Astrocyte (in vitro differentiated cells and primary cell): ENCODE data around the gene PACRG. TPM values are rescaled to one million over a fixed set of nuclear protein-coding genes. Genes with fewer than 3 reads are reported as not detected.

Source experiments
- DNase-seq: peaks from one replicate; pipeline ENCODE4 v3.0.0-alpha.2; 2010; ENCODE audit warnings: low read depth
- FAIRE-seq: peaks from 2 replicates; lab custom pipeline; 2011; peaks lifted over from hg19 to GRCh38; lab: Jason Lieb, UNC
- H2AFZ ChIP-seq: 2 replicates; pipeline ENCODE4 v1.6.0; 2012; ENCODE audit warnings: low read depth, low read length, inconsistent platforms
- H3K27ac ChIP-seq: 2 replicates; pipeline ENCODE4 v1.5.1; 2011; ENCODE audit warnings: low read depth, low read length, inconsistent platforms
- H3K27me3 ChIP-seq: 2 replicates; pipeline ENCODE4 v1.6.0; 2011; ENCODE audit warnings: low read length, inconsistent platforms; ENCODE audit not compliant: insufficient read depth
- H3K36me3 ChIP-seq: 2 replicates; pipeline ENCODE4 v1.5.1; 2011; ENCODE audit warnings: low read length, inconsistent platforms; ENCODE audit not compliant: insufficient read depth
- H3K4me1 ChIP-seq: 2 replicates; pipeline ENCODE4 v1.5.1; 2011; ENCODE audit warnings: low read length, inconsistent platforms; ENCODE audit not compliant: insufficient read depth
- H3K4me2 ChIP-seq: 2 replicates; pipeline ENCODE4 v1.6.0; 2012; ENCODE audit warnings: low read length, inconsistent platforms
- H3K4me3 ChIP-seq: 2 replicates; pipeline ENCODE4 v1.5.1; 2011; ENCODE audit warnings: low read depth, mild to moderate bottlenecking, low read length, inconsistent platforms; ENCODE audit not compliant: insufficient read depth
- H3K79me2 ChIP-seq: 2 replicates; pipeline ENCODE4 v1.6.0; 2012; ENCODE audit warnings: mild to moderate bottlenecking, low read length, inconsistent platforms; ENCODE audit not compliant: insufficient read depth
- H3K9ac ChIP-seq: 2 replicates; pipeline ENCODE4 v1.6.0; 2012; ENCODE audit warnings: mild to moderate bottlenecking, low read length, inconsistent platforms
- H3K9me3 ChIP-seq: 2 replicates; pipeline ENCODE4 v1.5.1; 2012; ENCODE audit warnings: low read depth, mild to moderate bottlenecking, low read length, inconsistent platforms; ENCODE audit not compliant: insufficient read depth
- H4K20me1 ChIP-seq: 2 replicates; pipeline ENCODE4 v1.6.0; 2012; ENCODE audit warnings: low read length, inconsistent platforms; ENCODE audit not compliant: insufficient read depth
- H3K27ac Mint-ChIP-seq: one replicate; pipeline ENCODE4 v1.8.0; 2021; ENCODE audit warnings: mild to moderate bottlenecking, mixed read lengths; ENCODE audit not compliant: unreplicated experiment
- H3K27me3 Mint-ChIP-seq: one replicate; pipeline ENCODE4 v1.8.0; 2021; ENCODE audit warnings: low read depth, mixed read lengths; ENCODE audit not compliant: unreplicated experiment
- H3K36me3 Mint-ChIP-seq: one replicate; pipeline ENCODE4 v1.8.0; 2021; ENCODE audit warnings: low read depth, mixed read lengths; ENCODE audit not compliant: unreplicated experiment
- H3K4me1 Mint-ChIP-seq: one replicate; pipeline ENCODE4 v1.8.0; 2021; ENCODE audit warnings: low read depth, mixed read lengths; ENCODE audit not compliant: unreplicated experiment
- H3K4me3 Mint-ChIP-seq: one replicate; pipeline ENCODE4 v1.8.0; 2021; ENCODE audit warnings: mild to moderate bottlenecking, moderate library complexity, mixed read lengths; ENCODE audit not compliant: unreplicated experiment
- H3K9me3 Mint-ChIP-seq: one replicate; pipeline ENCODE4 v1.8.0; 2021; ENCODE audit warnings: mild to moderate bottlenecking, mixed read lengths; ENCODE audit not compliant: unreplicated experiment
- EZH2 ChIP-seq: IDR thresholded peaks from 2 replicates; pipeline ENCODE4 v1.6.1; 2012; ENCODE audit warnings: mild to moderate bottlenecking, low read length, inconsistent platforms; ENCODE audit not compliant: insufficient read depth
- total RNA-seq: library from RNA; stranded (reverse); gene quantifications from 2 replicates; pipeline ENCODE4 v1.2.1, GENCODE V29; 2021
- TF ChIP-seq, protein P1 (sequence below): IDR thresholded peaks from 2 replicates; pipeline ENCODE4 v1.5.1; 2011; ENCODE audit warnings: low read depth, mild to moderate bottlenecking, inconsistent platforms, low read length, moderate library complexity; ENCODE audit not compliant: insufficient read depth

The PACRG gene
- total RNA-seq, 1 donor from 2014 or later = not detected

DNA sequence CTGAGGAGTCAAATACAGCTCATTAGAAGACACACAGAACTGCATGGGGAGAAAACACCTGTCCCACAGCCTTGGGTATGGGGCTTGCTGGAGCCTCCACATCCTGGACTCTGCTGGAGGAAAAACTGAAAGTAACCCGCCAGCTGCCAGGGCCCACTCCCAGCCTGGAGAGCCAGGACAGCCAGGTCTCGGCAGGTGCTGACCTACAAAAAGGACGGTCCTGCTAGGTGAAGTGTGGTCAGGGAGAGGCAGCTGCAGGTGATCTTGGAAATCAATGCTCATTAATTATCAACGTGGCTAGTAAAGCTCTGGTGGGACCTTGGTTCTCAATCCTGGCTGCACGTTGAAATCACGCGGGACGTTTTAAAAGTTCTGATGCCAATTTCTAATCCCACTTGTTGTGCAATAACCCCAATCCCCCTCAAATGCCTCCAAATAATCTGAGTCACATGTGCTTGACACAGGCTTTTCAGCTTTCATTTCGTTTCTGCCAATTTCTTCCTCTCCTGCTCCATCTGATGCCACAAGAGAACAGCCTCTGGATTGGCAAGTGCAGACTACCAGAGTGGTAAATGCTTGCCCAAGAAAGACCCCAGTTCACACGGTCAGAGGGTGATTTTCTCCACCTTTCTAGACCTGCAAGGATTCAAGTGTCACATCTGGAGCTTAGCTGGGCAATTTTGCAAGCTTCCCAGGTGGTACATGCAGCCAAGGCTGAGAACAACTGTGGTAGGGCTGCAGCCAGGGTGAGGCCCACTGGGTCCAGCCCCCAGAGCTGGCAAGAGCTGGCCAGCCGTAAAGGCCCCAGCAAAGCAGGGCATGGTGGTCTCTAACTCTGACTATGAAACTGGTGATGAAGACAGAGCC is 434.5 kb downstream of the PACRG start:
- Histone ChIP-seq H3K79me2 (no peaks in the 10 kb centered on the region), H3K27ac (no peak overlapping the region), H3K9ac (no peak overlapping the region), H3K4me2 (no peak overlapping the region), H3K4me1 (no peaks in the 10 kb centered on the region), H3K9me3 (no peaks in the 10 kb centered on the region), H3K4me3 (no peak overlapping the region), H3K36me3 (no peaks in the 10 kb centered on the region), H4K20me1 (no peaks in the 10 kb centered on the region), H2AFZ (no peak overlapping the region), H3K27me3 (no peaks in the 10 kb centered on the region)
- Mint-ChIP-seq H3K4me3 (no peak overlapping the region), H3K27me3 (no peaks in the 10 kb centered on the region), H3K27ac (no peak overlapping the region), H3K4me1 (no peaks in the 10 kb centered on the region), H3K36me3 (no peaks in the 10 kb centered on the region), H3K9me3 (peaks cover 4% of the 10 kb centered on the region)
- no peak for DNase-seq
- FAIRE-seq = no peak
- no peak for TF ChIP-seq EZH2
- TF ChIP-seq, protein P1, sequence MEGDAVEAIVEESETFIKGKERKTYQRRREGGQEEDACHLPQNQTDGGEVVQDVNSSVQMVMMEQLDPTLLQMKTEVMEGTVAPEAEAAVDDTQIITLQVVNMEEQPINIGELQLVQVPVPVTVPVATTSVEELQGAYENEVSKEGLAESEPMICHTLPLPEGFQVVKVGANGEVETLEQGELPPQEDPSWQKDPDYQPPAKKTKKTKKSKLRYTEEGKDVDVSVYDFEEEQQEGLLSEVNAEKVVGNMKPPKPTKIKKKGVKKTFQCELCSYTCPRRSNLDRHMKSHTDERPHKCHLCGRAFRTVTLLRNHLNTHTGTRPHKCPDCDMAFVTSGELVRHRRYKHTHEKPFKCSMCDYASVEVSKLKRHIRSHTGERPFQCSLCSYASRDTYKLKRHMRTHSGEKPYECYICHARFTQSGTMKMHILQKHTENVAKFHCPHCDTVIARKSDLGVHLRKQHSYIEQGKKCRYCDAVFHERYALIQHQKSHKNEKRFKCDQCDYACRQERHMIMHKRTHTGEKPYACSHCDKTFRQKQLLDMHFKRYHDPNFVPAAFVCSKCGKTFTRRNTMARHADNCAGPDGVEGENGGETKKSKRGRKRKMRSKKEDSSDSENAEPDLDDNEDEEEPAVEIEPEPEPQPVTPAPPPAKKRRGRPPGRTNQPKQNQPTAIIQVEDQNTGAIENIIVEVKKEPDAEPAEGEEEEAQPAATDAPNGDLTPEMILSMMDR = no peak

DNA sequence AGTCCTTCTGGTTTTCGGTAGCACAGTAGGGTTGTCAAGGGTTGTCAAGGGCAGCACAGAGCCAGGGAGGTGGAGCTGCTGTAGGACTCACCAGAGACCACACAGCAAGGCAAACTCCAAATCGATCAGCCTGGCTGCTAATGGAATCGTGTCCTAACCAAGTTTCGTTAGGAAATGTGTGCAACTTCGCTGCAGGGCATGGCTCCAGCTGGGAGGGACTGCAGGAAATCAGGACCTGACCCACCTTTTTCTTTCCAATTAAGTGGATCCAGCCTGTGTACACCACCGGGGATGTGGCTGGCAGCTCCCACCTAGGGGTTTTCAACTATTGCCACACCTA is 435.1 kb downstream of the PACRG start:
- H3K4me1 Mint-ChIP-seq = no peaks in the 10 kb centered on the region
- no peak for FAIRE-seq

More for the DNA sequence above, 435.1 kb downstream of the PACRG start:
- H4K20me1 ChIP-seq = no peaks in the 10 kb centered on the region
- Mint-ChIP-seq H3K27me3 (no peaks in the 10 kb centered on the region), H3K27ac (no peak overlapping the region), H3K36me3 (no peaks in the 10 kb centered on the region), H3K4me3 (no peak overlapping the region), H3K9me3 (peaks cover 4% of the 10 kb centered on the region)
- H3K36me3 ChIP-seq = no peaks in the 10 kb centered on the region
- H3K27me3 ChIP-seq = no peaks in the 10 kb centered on the region
- no peaks in the 10 kb centered on the region for H3K4me1 ChIP-seq
- H3K4me3 ChIP-seq = no peak overlapping the region
- no peaks in the 10 kb centered on the region for H3K9me3 ChIP-seq
- no peak overlapping the region for H3K9ac ChIP-seq
- no peak for DNase-seq
- H3K27ac ChIP-seq = no peak overlapping the region
- no peak overlapping the region for H2AFZ ChIP-seq
- H3K79me2 ChIP-seq = no peaks in the 10 kb centered on the region
- no peak overlapping the region for H3K4me2 ChIP-seq
- TF ChIP-seq, protein P1 = no peak
- no peak for TF ChIP-seq EZH2
